NCI-H2227 (cell line): ENCODE results near the gene PTPN1.
"Not testable (repeated sequence)": the region's sequence is repeated elsewhere in the genome, so short reads cannot be mapped to it uniquely, and the experiment has no call there.

Experiments
- DNase-seq: peaks from one replicate; lab custom pipeline; 2025; ENCODE audit not compliant: unreplicated experiment; lab: John Stamatoyannopoulos, UW

Gene PTPN1

GRCh38 chr20:50509923-50510705 lies at the start of gene PTPN1:
TSS of gene PTPN1 (plus strand) at chr20:50510383. CDS start at chr20:50510528, 145 bp downstream.
- peak; percentile 99 for DNase-seq

- peak; percentile 63 for DNase-seq
These were observed 49.4 kb upstream of the PTPN1 start for GRCh38 chr20:50460608-50461267.

GRCh38 chr20:50462093-50462690 lies 48.0 kb upstream of the PTPN1 start:
- DNase-seq: no peak

GRCh38 chr20:50464026-50464724 lies 46.0 kb upstream of the PTPN1 start:
- peak; percentile 63 for DNase-seq

- DNase-seq: no peak
These were observed 45.2 kb upstream of the PTPN1 start for GRCh38 chr20:50464725-50465650.

GRCh38 chr20:50467174-50467573 lies 43.0 kb upstream of the PTPN1 start:
- DNase-seq: no peak

- peak; percentile 49 for DNase-seq
These were observed 42.3 kb upstream of the PTPN1 start for GRCh38 chr20:50467718-50468356.

GRCh38 chr20:50468378-50468798 lies 41.8 kb upstream of the PTPN1 start:
- no peak for DNase-seq

GRCh38 chr20:50469176-50469723 lies 40.9 kb upstream of the PTPN1 start:
- DNase-seq: no peak

- no peak for DNase-seq
These were observed 40.4 kb upstream of the PTPN1 start for GRCh38 chr20:50469796-50470195.

- DNase-seq: no peak
These were observed 39.8 kb upstream of the PTPN1 start for GRCh38 chr20:50470264-50470858.

- DNase-seq: no peak
These were observed 39.0 kb upstream of the PTPN1 start for GRCh38 chr20:50471231-50471630.

- no peak for DNase-seq
These were observed 37.2 kb upstream of the PTPN1 start for GRCh38 chr20:50472693-50473664.

GRCh38 chr20:50474356-50474755 lies 35.8 kb upstream of the PTPN1 start:
- DNase-seq: not testable (repeated sequence)

GRCh38 chr20:50475681-50476292 lies 34.4 kb upstream of the PTPN1 start:
- peak; percentile 72 for DNase-seq

GRCh38 chr20:50477239-50477872 lies 32.8 kb upstream of the PTPN1 start:
- no peak for DNase-seq
